Right lung (tissue), 5 donors: ENCODE data around the gene GGT6. TPM values are rescaled to one million over a fixed set of nuclear protein-coding genes. Genes with fewer than 3 reads are reported as not detected.

Experiments
- DNase-seq, 2 donors: peaks; one replicate each; pipeline ENCODE4 v3.0.0-alpha.2; 2013
- polyA plus RNA-seq, 5 donors: library from polyadenylated mRNA; unstranded; fragments of 120-200 nt; gene quantifications; one replicate each; pipeline versions ENCODE4 v1.2.1 to v1.2.3, GENCODE V29; 2013; ENCODE audit warnings: inconsistent platforms in 1 of 5, low replicate concordance in 1 of 5; ENCODE audit not compliant: insufficient read length in 5 of 5, insufficient read depth in 1 of 5

Gene GGT6
- polyA plus RNA-seq, 5 donors, result 3.9 to 9.8 (median 6.1) TPM

DNA sequence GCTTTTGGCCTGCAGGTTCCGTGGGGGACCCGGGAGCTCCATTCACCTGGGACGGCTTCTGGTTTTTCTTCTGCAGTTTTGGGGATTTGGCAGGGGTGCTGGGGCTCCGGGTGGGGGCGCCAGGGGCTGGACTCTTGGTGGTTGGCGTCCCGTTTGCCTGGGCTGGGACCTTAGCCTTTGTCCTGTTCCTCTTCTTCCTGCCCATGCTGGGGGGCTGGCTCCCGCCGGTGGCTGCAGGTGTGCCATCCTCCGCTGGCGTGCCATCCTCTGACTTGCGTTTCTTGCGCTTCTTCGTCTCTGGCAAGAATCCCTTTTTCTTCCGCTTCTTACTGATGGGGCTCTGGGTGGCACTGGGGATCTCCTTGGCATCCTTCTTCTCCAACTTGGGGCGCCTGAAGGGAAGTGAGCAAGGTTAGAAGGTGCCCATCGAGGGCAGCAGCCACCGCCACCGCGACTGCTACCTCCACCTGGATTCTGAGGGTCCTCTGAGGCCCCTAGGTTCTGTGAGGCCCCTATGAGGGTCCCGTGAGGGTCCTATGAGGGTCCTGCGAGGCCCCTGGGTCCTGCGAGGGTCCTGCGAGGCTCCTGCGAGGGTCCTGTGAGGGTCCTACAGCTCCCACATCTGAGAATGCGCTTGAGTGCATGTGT is 20.7 kb downstream of the GGT6 start:
- DNase-seq, result no peak

DNA sequence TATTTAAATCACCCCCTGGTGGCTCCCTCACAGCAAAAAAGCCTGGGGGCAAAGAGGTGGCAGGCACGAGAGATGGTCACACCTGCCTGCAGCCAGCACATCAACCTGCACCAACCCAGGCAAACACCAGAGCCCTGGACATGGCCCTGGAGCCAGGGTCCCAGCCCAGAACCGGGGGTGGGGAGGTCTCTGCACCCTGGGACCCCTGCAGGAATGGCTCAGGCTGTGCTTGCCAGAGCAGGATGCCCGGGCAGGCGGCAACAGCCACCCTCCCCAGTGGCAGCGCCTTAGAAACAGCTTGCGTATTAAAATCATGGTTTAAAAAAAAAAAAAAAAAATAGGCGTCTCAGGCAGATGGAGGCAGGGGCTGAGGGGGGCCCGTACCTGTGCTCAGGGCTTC is 21.4 kb downstream of the GGT6 start:
- DNase-seq, result no peak

DNA sequence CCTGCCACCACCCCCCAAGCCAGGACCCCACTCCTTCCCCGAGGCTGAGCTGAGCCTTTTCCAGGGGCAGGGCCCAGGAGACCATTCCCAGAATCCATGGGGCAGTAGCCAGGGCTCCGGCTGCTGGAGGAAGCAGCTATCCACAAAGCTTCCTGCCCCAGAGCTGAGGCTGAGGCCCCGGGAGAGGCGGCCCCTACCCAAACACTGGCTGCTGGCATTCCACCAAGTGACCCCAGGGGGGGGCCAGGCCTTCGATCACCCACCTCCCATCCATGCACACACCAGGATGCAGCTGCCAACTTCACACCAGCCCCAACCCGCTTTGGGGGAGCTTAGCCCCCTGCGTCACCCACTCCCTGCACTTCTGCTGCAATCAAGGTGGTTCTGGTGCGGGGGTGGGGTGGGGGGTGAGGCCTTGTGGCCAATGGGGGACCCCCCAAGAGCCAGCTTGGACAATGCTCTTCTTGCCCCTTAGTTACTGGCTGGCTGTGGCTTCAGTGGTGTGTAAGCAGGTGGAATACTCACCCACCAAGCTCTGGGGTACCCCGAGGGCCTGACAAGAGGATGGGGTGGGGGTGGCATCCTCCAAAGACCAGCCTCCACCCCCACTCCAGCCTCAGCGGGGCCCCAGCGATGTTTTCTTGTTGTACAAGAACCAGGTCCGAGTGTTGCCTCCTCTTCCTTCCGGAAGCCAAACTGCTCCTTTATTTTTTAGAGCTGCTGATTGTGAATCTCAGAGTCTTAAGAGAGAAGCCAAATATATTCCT is 22.0 kb downstream of the GGT6 start:
- no peak for DNase-seq

DNA sequence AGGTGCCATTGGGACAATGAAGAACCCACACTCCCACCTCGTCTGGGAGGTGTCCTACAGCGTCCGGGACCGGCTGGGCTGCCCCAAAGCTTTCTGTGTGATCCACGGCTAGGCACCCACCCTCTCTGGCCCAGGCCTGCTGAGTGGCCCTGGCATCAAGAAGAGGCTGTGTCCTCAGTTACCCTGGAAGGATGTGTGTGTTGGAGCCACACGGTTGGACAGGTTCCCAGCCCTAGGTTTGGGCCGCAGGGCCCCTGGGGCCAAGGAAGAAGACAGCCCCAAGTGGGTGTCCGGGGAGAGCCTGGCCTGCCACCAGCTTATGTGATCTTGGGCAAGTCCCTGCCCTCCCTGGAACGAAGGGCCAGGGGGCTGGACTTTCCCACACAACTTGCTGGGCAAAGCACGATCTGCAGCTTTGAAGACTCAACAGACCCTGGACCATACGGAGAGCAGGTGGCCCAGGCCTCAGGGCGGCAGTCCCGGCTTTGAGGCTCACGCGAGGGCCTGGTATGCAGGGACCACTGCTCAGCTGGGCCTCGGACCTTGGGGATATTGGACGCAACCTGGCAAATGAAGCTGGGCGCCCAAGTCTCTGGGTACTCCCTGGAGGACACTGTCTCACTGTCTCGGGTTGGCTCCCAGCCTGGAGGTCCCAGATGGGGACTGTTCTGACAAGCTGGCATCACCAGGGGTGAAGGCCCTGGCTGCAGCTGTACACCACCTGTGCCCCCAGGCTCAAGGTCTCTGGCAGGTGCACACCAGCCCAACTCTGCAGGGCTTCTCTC is 22.7 kb downstream of the GGT6 start:
- DNase-seq, result no peak

DNA sequence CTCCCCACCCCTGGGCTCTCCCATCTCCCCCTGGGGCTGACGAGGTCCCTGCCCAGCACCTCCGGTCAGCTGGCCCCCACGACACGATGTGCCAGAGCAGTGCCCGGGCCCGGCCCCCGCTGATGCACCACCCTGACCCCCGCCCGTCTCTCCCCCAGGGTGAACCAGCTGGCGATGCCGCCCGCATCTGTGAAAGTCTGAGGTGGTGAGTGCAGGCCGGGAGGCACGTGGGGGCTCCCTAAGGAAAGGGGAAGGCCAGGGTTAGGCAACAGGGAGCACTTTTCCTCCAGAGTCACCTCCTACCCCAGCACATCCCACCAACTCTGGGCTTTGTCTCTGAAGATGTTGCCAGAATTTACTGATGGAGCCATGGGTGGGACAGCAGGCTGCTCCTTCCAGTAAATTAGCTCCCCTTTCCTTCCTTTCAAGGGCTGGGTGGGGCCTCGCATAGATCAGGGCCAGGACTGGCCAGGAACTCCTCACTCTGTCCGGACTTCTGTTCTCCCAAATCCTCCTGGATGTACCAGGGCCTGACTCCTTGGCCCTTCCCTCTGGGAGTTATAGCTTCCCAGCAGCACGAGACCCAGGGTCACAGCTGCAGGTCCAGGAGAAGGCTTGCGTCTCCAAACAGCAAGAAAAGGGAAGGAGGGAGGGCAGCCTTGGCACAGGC is 23.5 kb downstream of the GGT6 start:
- DNase-seq, result no peak

DNA sequence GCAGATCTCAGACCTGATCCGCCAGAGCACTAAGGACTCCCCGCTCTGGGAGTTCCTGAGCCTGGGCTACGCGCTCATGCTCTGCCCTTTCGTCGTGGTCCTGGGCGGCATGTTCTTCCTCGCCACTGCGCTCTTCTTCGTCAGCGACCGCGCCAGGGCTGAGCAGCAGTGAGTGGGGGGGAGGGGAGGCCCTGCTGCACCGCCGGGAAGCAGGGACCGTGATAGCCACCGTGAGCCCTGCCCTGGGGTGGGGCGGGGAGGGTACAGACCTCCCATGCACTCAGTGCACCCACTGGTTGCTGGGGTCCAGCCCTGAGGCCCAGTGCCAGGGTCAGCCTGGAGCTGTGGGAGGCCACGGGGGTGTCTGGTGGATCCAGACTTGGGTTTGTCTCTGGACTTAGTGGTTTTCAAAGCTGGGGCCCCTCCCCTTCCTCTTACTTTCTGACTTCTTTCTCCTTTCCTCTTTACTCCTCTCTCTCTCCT is 24.1 kb downstream of the GGT6 start:
- no peak for DNase-seq

DNA sequence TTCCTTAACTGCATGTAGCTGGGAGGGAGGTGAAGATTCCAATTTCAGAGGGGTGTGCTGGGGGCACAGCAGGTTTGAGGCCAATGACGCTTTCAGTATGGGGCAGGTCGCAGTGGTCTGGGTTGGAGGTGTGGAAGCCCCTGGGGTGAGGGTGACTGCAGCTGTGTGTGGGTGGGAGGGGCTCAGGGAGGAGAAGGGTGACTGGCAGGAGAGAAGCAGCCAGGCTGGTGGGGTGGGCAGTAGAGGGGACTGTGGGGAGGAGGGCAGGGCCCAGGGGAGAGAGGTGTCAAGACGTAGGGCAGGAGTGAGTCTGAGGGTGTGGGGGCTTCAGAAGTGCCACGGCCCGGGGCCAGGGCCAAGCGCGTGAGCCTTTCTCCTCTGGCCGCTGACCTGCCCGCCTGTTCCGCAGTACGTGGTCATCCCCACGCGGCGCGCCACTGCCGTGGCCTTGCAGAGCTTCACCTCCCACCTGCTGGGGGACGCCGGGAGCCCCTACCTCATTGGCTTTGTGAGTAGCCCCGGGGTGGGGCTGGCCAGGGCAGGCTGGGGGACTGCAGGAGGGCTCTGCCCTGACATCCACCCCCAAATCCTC is 24.6 kb downstream of the GGT6 start:
- no peak for DNase-seq

DNA sequence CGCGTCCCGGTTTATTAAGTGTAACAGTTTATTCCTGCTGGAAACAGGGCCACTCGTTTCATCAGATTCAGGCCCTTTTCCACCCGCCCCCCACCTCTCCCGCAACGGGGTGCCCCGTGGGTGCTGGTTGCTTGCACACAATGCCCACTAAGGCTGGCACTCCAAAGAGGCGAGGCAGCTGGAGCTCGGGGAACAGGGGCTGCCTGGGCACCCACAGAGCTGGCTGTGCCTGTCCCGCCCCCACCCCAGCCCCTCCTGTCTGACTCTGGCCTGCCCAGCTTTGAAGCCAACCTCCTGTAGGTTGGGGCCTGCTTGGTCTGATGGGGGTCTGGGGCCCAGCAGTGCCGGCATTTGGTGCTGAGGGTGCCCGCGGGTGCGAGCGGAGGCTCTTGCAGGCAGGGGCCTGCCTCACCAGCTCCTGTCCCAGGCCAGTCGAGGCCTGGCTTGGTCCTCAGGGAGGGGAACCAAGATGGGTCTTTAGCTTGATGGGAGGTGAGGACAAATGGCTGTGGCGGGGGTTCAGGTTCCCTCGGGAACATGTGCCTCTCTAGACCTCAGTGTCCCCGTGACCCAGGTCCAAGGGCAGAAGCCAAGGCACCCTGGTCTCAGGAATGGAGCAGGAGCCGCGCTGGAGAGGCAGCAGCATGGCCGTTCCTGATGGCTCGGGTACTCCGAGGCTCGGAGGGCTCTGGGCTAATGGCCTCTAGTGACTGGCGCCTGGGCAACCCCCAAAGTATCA is 25.3 kb downstream of the GGT6 start:
- DNase-seq, result no peak

DNA sequence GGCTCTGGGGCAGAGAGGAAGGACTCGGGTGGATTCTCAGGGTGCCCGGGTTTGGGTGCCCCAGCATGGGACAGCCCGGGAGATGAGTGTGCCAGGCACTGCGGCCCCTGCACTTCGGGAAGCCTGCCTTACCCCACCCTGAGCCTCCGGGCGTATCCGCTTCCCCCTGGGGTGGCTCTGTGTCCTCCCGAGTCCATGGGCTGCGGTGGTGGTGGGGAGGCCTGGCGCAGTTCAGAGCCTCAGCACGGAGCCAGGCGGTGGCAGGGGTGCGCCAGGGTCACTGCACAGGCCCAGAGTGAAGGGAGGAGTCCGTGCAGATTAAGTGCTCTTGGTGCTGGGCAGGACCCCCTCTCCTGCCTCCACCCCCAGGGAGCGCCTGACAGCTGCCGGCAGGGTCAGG is 25.9 kb downstream of the GGT6 start:
- DNase-seq, result no peak

DNA sequence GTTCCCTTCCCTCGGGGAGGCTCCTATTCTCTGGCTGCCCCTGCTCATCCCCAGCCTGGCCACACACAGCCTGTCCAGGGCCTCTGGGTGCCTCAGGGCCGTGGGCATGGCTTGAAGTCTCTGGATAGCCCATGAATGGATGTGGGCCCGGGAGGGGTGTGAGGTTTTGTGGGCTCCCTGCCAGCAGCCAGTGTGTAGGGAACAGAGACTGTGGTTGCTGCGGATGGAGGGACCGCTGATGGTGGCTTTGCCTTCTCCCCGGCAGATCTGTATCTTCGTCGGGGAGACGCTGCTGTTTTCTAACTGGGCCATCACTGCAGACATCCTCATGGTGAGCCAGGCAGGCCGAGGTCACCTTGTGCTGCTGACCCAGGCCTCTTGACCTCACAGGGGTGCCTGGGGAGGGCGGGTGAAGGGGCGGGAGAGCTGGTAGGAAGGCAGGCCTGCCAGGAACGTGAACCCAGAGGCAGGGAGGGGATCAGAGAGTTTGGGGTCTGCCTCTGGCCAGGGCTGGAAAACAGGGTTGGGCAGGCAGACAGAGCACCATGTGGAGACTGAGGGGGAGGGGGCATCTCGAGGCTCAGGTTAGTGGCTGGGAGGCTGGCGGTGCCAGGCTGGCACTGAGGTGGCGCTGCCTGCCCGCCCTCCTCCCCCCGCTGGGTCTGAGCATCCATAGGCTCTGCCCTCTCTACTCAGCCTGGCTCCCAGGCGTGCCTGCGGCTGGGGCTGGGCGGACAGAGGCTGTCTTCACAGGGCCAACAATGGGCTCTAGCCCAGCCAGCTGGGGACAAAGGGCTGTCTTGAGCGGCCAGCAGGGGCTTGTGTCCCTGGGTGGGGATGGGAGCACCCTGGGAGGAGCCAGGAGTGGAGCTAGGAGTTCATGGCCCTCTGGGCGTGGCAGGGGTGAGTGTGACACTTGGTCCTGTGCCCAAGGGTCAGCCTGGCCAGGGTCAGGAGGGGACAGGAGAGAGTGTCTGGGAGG is 26.6 kb downstream of the GGT6 start:
- no peak for DNase-seq

DNA sequence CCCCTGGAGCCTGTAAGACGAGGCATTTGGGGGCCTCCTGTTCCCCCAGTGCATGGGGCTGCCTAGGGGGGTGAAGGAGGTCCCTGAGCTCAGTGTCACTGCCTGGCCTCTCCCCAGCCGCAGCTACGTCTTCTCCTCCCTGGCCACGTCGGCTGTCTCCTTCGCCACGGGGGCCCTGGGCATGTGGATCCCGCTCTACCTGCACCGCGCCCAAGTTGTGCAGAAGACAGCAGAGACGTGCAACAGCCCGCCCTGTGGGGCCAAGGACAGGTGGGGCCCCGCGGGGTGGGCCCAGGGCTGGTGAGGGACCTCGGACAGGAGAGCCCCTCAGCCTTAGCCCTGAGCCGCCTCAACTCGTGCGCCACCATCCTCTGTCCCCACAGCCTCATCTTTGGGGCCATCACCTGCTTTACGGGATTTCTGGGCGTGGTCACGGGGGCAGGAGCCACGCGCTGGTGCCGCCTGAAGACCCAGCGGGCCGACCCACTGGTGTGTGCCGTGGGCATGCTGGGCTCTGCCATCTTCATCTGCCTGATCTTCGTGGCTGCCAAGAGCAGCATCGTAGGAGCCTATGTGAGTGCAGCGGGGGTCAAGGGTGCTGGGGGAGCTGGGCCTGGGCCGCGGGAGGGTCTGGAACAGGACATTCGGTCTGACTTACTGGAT is 27.4 kb downstream of the GGT6 start:
- no peak for DNase-seq

DNA sequence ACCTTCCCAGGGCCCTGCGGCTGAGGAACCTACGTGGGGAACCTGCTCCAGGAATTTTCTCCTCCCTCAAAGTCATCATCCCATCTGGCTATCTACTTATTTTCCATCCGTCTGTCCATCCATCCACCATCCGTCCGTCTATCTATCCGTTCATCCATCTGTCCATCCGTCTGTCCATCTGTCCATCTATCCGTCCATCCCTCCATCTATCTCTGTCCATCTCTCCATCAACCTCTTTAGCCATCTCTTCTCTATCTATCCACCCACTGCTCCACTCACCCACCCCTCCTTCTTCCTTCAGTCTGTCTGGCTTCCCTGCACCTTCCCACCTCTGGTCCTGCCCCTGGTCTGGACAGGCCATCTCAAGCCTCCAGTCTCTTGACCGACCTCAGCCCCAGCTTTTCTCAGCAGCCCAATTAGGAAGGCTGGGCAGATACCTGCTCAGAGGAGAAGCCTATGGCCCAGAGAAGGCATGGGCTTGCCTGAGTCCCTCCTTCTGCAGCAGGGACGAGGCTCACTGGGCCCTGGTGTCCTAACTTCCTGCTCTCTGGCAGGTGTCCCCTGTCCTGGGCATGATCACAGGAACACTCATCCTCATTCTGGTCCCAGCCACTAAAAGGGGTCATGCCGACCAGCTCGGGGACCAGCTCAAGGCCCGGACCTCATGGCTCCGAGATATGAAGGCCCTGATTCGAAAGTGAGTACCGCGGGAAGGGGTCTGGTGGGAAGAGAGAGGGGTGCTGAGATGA is 28.2 kb downstream of the GGT6 start:
- DNase-seq, result no peak

DNA sequence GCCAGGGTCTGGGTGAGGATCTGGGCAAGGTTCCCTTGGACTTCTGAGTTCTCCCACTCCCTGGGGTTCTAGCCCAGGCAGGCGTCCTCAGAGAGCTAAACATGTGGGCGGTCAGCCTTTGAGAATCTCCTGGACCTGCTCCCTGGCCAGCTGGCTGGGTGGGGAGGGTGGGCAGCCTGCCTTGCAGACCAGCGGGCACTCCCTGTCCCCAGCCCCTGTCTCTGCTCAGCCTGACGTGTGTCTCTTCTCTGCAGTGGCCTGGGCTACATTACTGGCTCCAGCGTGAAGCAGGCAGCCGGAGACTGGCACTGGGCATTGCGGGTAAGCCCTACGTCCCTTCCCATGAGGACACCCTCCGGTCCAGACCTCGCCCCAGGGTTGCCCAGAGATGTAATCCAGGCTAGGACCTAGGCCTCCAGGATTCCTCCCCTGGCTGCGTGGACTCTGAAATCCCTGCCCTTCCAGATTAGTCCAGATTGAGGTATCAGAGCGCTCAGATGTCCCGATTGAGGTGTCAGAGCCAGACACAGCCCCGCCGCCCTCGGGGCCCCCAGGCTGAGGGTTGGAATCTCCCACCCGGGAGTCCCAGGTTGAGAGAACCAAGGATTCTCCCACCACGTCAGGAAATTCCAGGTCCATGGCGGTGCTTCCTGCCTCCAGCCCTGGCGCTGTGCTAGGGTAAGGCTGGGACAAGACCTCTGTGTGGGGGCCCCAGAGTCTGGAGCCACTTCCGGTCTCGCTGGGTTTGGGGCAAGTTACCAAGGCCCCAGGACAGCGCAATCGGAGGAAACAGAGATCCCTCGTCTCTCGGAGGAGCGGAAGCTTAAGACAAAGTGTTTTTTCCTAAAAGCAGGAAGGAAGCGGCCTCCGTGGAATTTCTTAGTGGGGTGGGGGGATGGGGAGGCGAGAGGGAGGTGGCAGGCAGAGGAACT is 29.3 kb downstream of the GGT6 start:
- DNase-seq, result no peak

DNA sequence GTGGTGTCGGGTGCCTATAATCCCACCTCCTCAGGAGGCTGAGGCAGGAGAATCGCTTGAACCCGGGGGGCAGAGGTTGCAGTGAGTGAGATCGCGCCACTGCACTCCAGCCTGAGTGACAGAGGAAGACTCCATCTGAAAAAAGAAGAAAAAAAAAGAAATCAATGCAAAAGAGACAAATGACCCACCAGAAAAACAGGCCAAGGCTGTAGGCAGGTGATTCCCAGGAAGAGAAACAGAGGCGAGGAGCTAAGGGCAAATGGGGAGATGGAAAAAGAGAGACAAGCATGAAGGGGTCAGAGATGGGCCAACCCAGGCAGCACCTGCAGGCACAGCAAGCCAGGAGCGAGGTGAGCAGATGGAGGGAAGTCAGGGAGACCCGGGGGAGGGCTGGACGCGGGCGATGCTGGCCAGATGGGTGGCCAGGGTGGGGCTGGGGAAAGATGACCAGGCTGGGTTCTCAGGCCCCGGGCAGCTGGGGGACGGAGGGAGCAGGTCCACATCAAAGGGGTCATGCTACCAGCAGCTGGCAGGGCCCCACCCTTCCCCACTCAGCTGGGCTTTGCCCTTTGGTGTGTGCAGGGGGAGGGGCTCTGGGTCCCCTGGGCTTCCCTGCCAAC is 30.7 kb downstream of the GGT6 start:
- DNase-seq, result no peak

DNA sequence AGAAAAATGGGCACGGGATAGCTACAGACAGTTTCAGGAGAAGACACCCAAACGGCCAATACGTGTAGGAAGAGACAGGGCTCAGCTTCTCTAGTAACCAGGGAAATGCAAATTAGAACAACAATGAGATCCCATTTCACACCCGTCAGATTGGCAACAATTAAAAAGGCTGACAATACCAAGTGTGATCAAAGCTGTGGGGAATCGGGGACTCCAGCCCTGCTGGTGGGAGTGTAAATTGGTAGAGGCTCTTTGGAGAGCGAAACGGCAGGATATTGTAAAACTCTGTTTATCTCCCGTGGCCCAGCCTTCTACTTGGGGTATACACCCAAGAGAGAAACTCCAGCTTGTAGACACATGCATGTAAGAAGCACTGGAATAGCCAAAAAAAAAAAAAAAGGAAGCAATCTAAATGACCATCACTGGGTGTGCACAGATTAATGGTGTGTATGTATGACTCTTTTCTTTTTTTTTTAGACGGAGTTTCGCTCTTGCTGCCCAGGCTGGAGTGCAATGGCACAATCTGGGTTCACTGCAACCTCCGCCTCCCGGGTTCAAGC is 32.7 kb downstream of the GGT6 start:
- no peak for DNase-seq

DNA sequence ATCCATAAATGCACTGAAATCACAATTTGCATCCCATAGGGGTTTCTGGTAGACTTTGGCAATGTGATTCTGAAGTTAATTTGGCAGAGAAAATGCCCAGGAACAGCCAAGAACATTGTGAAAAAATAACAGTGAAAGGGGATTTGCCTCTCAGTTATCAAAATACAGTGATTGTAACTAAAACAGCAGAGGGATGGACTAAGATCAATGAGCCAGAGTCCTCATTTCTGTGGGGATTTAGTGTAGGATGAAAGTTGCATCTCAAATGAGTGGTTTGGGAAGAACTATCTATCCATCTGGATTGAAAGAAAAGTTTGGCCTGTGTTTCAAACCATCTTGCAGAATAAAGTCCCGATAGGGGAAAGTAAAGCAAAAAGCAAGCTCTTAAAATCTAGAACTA is 33.2 kb downstream of the GGT6 start:
- DNase-seq, result no peak
